GM21423 (cell line): Measurements from ENCODE around the gene CWC25.
"Not testable (repeated sequence)": the region's sequence is repeated elsewhere in the genome, so short reads cannot be mapped to it uniquely, and the experiment has no call there.

Experiments used
- ATAC-seq: cut with Tn5 transposase; IDR thresholded peaks from one replicate; pipeline ENCODE4 v1.9.1; 2021; ENCODE audit warnings: mild to moderate bottlenecking, moderate library complexity; ENCODE audit not compliant: unreplicated experiment

Gene CWC25

GRCh38 chr17:38790148-38790707, 34.9 kb downstream of the CWC25 start:
- not testable (repeated sequence) for ATAC-seq

- no peak for ATAC-seq
Measured at GRCh38 chr17:38789185-38789584, 35.9 kb downstream of the CWC25 start.

GRCh38 chr17:38787999-38788398, 37.1 kb downstream of the CWC25 start:
- ATAC-seq = not testable (repeated sequence)

GRCh38 chr17:38786372-38786771, 38.7 kb downstream of the CWC25 start:
- ATAC-seq = no peak

- ATAC-seq = no peak
Measured at GRCh38 chr17:38783227-38783626, 41.9 kb downstream of the CWC25 start.

- no peak for ATAC-seq
Measured at GRCh38 chr17:38779965-38780752, 45.0 kb downstream of the CWC25 start.

- no peak for ATAC-seq
Measured at GRCh38 chr17:38777641-38778250, 47.4 kb downstream of the CWC25 start.

GRCh38 chr17:38773258-38773657, 51.9 kb downstream of the CWC25 start:
- ATAC-seq = no peak

GRCh38 chr17:38768417-38768816, 56.7 kb downstream of the CWC25 start:
- ATAC-seq = no peak

- no peak for ATAC-seq
Measured at GRCh38 chr17:38766341-38766740, 58.8 kb downstream of the CWC25 start.

GRCh38 chr17:38762231-38762630, 62.9 kb downstream of the CWC25 start:
- ATAC-seq = no peak

GRCh38 chr17:38761612-38762011, 63.5 kb downstream of the CWC25 start:
- ATAC-seq = no peak

- no peak for ATAC-seq
Measured at GRCh38 chr17:38753071-38753506, 72.0 kb downstream of the CWC25 start.

- ATAC-seq = peak; percentile 81
Measured at GRCh38 chr17:38752308-38753070, 72.6 kb downstream of the CWC25 start, which contains the start of gene PSMB3. PSMB3 (plus strand) TSS chr17:38752741; CDS start chr17:38752827, 86 bp downstream.

- peak; percentile 23 for ATAC-seq
Measured at GRCh38 chr17:38751808-38752307, 73.3 kb downstream of the CWC25 start.

GRCh38 chr17:38751144-38751807, 73.8 kb downstream of the CWC25 start:
- ATAC-seq = no peak
